Measurements from ENCODE around the gene LINS1. TPM values are rescaled to one million over a fixed set of nuclear protein-coding genes. Genes with fewer than 3 reads are reported as not detected.

LINS1 gene
- total RNA-seq, 1 donor from 2014 or later: 17.0 TPM

GRCh38 chr15:100642950-100643338, 41.0 kb upstream of the LINS1 start:
- Mint-ChIP-seq H3K27me3 (ENCODE audit: low read depth) (no peaks in the 10 kb centered on the region), H3K36me3 (peaks cover 3% of the 10 kb centered on the region), H3K27ac (no peak overlapping the region), H3K4me3 (no peak overlapping the region), H3K9me3 (no peaks in the 10 kb centered on the region), H3K4me1 (no peaks in the 10 kb centered on the region)
- TF ChIP-seq CTCF (IDR thresholded peaks at IDR 0.05; ENCODE audit: unreplicated experiment): no peak
- DNase-seq (ENCODE audit: low spot score in 2 of 2, unreplicated experiment in 2 of 2): no peak

GRCh38 chr15:100642213-100642949, 40.4 kb upstream of the LINS1 start:
- H3K9me3 Mint-ChIP-seq: no peaks in the 10 kb centered on the region
- no peaks in the 10 kb centered on the region for H3K27me3 Mint-ChIP-seq (ENCODE audit: low read depth)
- peaks cover 3% of the 10 kb centered on the region for H3K36me3 Mint-ChIP-seq
- H3K4me3 Mint-ChIP-seq: no peak overlapping the region
- no peak overlapping the region for H3K27ac Mint-ChIP-seq
- no peak for DNase-seq (ENCODE audit: low spot score in 2 of 2, unreplicated experiment in 2 of 2)
- no peaks in the 10 kb centered on the region for H3K4me1 Mint-ChIP-seq
- TF ChIP-seq CTCF (IDR thresholded peaks at IDR 0.05; ENCODE audit: unreplicated experiment): no peak

DNA sequence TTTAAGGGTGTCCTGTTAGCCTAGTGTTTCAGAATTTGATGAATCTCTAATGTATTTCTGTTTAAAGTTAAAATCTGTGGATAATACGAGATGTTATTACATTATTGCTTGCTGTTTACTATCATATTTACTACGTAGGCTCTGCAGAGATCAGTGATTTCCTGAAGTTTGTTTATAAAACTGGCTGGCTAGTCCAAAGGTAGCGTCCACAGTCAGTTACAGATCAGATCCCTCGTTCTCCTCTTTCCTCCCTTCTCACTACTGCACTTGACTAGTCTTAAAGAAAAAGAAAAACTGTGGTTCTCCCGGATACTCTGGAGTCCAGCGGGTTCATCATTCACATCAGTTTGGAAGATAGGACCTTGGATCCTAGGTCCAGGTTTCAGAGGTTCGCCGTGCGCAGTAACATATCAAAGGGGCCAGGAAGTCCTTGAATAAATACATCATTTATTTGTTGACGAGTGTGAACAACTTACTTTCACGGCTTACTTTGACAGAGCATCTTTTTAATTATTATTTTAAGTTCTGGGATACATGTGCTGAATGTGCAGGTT, 36.3 kb upstream of the LINS1 start:
- Mint-ChIP-seq H3K9me3 (no peaks in the 10 kb centered on the region), H3K36me3 (peaks cover 3% of the 10 kb centered on the region), H3K27me3 (ENCODE audit: low read depth) (no peaks in the 10 kb centered on the region), H3K4me3 (no peak overlapping the region), H3K4me1 (no peaks in the 10 kb centered on the region), H3K27ac (no peak overlapping the region)
- TF ChIP-seq CTCF (IDR thresholded peaks at IDR 0.05; ENCODE audit: unreplicated experiment): no peak
- no peak for DNase-seq (ENCODE audit: low spot score in 2 of 2, unreplicated experiment in 2 of 2)

- H3K27ac Mint-ChIP-seq: no peak overlapping the region
- peaks cover 10% of the 10 kb centered on the region for H3K36me3 Mint-ChIP-seq
Observed at GRCh38 chr15:100635406-100636071, 33.6 kb upstream of the LINS1 start.

DNA sequence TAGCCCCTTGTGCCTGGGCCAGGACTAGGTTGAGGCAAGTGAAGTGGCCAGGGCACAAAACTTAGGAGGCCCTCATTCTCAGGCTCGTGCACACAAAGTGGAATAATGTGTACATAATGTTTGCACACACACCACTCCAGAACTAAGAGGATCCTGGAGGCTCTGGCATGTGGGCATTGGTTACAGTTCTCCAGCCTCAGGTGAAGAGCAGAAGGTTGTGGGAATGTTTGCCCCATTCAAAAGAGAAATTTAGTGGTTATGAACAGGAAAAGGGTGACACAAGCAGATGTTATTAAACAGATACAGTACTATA, 31.7 kb upstream of the LINS1 start:
- Mint-ChIP-seq H3K4me3 (no peak overlapping the region), H3K9me3 (no peaks in the 10 kb centered on the region), H3K27ac (no peak overlapping the region), H3K4me1 (peaks cover 2% of the 10 kb centered on the region), H3K36me3 (peaks cover 19% of the 10 kb centered on the region), H3K27me3 (ENCODE audit: low read depth) (no peaks in the 10 kb centered on the region)
- no peak for DNase-seq (ENCODE audit: low spot score in 2 of 2, unreplicated experiment in 2 of 2)
- no peak for TF ChIP-seq CTCF (IDR thresholded peaks at IDR 0.05; ENCODE audit: unreplicated experiment)

More at GRCh38 chr15:100635406-100636071, 33.6 kb upstream of the LINS1 start:
- no peak for DNase-seq (ENCODE audit: low spot score in 2 of 2, unreplicated experiment in 2 of 2)
- H3K4me3 Mint-ChIP-seq: no peak overlapping the region
- TF ChIP-seq CTCF (IDR thresholded peaks at IDR 0.05; ENCODE audit: unreplicated experiment): no peak
- no peaks in the 10 kb centered on the region for H3K27me3 Mint-ChIP-seq (ENCODE audit: low read depth)
- H3K9me3 Mint-ChIP-seq: no peaks in the 10 kb centered on the region
- H3K4me1 Mint-ChIP-seq: no peaks in the 10 kb centered on the region

Data from mesothelial cell of epicardium (in vitro differentiated cells).